Kidney tubule cell (primary cell): ENCODE results near the gene CDC5L.

Experiments
- DNase-seq: peaks from one replicate; pipeline ENCODE4 v3.0.0-alpha.2; 2018; ENCODE audit warnings: low spot score

Gene CDC5L

DNA sequence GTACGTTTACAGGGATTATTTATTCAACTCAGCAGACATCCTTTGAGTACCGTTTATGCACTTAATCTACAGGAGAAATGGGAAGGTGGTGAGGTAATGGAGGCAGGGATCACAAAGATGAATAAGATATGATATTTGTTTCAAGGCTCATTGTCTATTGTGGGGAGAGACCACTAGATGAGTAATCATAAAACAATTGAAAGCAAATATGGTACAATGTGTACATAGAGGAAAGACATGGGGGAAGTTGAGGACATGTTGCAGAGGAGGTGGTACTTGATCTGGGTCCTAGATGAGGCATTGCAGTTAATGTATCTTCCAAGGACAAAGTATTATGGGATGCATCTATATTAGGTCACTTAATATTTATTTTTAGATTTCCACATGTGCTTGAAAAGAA lies 13.7 kb upstream of the CDC5L start:
- DNase-seq: no peak

- DNase-seq: no peak
These were observed 12.4 kb upstream of the CDC5L start for GRCh38 chr6:44375071-44375470.

- no peak for DNase-seq
These were observed 10.0 kb upstream of the CDC5L start for GRCh38 chr6:44377484-44377883.

- no peak for DNase-seq
These were observed 9.5 kb upstream of the CDC5L start for GRCh38 chr6:44377971-44378370.

DNA sequence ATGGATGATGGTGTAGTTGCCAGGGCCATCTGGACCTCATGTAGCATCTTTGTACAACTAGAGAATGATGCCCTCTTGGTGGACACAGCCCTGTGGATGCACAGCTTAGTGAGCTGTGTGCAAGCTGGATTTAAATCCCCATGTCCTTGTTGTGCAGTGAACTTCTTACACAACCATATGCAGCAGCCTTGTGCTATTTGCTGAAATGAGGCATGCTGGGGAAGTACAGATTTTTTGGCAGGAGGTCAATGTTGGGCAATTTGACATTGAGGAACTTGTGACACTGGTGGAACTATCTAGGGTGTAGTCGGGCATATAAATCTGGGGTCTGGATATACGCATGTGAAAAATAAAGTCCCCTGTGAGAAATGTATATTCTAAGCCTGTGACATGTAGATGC lies 5.8 kb upstream of the CDC5L start:
- DNase-seq: no peak

DNA sequence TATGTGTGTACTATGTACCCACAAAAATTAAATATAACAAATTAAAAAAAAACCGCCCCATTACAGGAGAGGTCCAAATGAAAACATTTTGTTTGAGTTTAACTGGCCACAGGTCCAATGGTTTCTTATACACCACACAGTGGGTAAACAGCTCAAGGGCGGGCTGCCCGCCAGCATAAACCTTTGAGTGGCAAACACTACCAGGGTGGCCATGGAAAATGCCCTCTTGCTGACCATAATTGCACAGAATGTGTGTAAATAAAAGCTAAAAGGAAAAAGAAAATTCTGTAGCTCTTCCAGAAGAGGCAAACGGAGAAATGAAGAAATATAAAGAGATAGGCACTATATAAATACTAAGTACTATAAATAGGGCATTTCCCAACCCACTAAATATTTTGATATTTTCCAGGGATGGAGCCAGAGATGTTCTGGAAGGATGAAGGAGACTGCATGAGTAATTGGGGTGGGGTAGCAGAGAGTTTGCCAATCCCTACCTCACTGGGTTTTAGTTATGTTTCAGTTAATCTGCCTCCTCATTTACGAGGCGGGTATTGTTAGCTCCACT lies 1.1 kb upstream of the CDC5L start:
- no peak for DNase-seq

GRCh38 chr6:44386929-44387345 lies 569 bp upstream of the CDC5L start:
- DNase-seq: peak; percentile 4

- DNase-seq: no peak
These were observed 605 bp downstream of the CDC5L start for GRCh38 chr6:44388135-44388487.

GRCh38 chr6:44388887-44389286 lies 1.4 kb downstream of the CDC5L start:
- no peak for DNase-seq

DNA sequence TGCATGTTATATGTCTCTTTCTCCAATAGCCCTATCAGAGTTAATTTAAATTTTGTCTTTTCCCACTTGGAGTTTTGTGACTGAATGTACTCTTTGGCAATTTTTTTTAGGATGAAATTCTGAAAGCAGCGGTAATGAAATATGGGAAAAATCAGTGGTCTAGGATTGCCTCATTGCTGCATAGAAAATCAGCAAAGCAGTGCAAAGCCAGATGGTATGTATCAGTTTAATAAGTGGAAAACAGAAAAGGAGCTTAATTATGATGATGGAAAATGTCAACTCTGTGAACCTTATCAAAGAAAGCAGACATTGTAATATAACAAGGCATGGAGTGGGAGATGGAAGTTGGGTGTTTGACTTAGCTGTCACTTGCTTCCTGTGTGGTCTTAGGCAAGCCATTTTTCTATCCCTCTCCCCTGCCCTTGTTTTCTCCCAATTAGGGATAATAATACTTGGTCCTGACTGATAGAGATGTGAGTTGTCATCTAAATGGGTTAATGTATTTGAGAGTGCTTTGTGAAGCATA lies 2.7 kb downstream of the CDC5L start:
- DNase-seq: no peak

DNA sequence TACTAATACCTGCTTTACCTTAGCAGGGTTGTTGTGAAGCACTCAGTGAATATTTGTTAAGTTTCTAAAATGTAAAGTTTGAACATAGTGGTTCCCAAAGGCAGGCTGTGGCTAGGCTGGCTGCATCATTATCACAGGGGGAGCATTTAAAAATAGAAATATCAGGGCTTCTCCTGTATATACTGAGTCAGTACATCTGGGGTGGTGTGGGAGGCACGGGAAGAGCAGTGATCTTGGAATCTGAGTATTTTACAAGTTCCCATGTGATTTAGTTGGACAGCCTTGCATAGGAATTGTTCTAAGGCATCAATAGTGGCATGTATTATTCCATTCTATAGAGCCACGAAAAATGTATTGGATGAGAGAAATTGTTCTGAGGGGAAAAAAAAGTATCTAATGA lies 8.0 kb downstream of the CDC5L start:
- DNase-seq: no peak

- DNase-seq: no peak
These were observed 9.5 kb downstream of the CDC5L start for GRCh38 chr6:44396968-44397367.

DNA sequence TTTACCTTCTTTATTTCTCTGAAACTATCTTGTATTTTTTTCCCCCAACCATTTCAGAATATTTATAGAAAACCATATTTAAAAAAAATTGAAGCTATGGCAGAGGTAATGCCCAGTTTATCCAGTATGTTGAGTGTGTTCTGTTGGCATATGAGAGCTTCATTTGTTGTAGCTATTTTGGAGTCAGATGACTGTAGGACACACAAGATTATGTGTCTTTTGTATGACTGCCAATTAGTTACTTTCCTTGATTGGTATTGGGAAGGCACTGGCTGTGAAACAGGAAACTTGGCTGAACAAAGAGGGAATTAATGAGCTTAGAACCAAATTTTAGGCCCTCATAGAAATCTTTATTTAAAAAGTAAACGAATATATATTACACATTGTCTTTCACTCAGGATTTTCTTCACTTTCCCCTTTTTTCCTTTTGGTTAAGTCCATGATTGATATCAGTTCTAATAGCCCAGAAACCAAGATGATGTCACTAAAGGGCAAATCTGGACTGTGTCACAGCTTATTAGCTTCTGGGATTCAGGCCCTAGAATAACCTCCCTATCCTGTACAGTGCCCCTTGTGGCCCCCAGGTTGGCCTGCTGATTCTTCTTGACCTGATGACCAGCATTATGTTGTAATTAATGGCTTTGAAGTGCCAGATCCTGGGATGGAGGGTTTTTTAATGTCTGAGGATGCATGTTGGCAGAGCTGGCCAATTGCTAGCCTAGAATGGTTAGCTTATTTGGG lies 10.1 kb downstream of the CDC5L start:
- no peak for DNase-seq

DNA sequence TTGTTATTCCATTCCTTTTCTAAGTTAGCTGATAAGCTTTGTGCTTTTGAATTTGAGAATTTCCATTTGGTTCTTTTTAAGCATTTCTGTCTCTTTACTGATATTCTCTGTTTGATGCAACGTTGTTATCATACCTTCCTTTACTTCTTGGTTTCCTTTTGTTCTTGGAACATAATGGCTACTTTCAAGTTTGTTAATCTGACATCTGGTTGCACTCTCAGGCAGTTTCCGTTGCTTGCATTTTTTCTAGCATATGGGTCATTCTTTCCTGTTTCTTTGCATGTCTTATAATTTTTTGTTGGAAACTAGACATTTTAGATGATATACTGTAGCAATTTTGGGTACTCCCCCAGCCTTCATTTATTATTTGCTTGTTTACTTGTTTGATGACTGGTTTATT lies 12.5 kb downstream of the CDC5L start:
- no peak for DNase-seq

GRCh38 chr6:44400572-44400971 lies 13.1 kb downstream of the CDC5L start:
- no peak for DNase-seq

GRCh38 chr6:44401138-44401537 lies 13.6 kb downstream of the CDC5L start:
- no peak for DNase-seq

DNA sequence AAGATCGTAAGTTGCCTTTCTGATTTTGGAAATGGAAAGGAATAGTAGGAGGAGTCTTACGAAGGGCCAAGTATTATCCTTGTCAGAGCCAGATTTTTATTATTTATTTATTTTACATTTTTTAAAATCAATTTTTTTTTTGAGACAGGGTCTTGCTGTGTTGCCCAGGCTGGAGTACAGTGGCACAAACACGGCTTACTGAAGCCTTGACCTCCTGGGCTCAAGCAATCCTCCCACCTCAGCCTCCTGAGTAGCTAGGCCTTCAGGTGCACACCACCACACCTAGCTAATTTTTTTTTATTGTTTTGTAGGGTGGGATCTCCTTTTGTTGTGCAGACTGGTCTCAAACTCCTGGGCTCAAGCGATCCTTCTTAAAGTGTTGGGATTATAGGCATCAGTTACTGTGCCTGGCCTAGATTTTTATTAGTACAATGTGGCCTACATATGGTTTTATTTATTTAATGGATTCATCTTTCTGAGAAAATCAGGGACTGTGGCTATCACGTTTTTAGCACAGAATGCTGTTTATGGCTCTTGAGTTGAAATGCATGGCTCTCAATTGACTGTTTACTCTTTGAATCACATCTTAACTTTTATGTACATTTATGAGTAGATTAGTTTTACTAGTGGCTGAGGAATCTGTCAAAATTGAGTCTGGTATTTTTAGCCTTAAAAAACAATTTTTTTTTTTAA lies 16.7 kb downstream of the CDC5L start:
- no peak for DNase-seq

- DNase-seq: no peak
These were observed 17.2 kb downstream of the CDC5L start for GRCh38 chr6:44404715-44405099.

DNA sequence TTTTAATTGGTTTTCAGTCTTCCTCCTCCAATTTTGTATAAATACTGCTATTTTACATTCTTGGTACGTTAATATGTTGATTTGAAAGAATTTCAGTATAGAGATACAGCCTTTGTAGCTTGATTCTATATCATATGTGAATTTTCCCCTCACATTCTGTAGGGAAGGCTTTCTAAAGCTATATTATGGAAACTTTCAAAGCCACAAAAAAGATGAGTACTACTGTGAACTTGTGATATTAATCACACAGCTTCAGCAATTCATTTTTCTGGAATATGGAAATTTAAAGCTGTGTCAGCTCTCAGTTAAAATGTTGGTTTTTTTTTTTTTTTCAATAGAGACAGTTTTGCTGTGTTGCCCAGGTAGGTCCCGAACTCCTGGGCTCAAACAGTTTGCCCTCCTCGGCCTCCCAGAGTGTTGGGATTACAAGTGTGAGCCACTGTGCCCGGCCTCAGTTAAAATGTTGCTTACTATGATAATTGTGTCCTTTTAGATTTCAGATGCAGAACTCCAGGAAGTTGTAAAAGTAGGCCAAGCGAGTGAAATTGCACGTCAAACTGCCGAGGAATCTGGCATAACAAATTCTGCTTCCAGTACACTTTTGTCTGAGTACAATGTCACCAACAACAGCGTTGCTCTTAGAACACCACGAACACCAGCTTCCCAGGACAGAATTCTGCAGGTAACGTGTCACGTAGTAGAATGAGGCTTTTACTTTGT lies 20.6 kb downstream of the CDC5L start:
- DNase-seq: no peak

DNA sequence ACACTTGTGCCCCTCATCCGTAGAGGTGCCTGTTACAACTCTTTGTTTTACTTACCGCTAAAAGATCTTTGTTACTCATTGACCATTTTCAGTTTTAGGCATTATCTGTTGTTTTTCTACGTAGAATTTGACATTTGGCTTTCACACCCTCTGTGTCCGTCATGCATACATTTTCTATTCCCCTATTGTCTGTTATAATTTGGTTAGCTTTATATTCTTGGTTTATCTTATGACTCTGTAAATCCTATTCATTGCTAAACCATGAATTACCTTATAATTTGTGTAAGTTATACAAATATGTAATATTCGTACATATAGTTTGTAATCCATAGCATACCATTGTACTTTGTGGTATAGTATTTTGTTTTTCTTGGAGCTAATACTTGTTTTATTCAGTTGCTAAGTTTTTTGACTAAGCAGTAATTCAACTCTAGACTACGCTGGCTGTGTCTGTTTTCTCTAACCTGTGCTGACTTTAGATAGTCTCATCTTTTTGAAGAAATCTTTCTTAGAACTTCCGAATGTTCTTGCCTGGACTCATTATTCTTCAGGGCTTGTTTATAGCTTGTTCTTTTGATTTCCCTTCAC lies 21.8 kb downstream of the CDC5L start:
- no peak for DNase-seq

DNA sequence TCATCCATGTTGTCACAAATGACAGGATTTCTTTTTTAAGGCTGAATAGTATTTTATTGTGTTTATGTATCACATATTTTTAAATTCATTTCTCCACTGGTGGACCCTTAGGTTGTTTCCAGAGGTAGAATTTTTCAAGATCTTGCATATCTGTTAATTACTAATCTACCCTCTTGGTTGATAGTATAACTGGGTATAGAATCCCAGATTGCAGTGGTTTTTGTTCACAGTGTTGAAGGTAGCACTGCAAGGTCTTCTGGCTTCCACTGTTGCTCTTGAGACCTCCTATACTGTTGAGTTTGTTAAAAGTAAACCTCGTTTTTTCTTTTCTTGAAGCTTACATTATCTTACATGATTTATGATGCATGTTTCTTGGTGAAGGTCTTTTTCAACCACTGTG lies 22.9 kb downstream of the CDC5L start:
- DNase-seq: no peak

DNA sequence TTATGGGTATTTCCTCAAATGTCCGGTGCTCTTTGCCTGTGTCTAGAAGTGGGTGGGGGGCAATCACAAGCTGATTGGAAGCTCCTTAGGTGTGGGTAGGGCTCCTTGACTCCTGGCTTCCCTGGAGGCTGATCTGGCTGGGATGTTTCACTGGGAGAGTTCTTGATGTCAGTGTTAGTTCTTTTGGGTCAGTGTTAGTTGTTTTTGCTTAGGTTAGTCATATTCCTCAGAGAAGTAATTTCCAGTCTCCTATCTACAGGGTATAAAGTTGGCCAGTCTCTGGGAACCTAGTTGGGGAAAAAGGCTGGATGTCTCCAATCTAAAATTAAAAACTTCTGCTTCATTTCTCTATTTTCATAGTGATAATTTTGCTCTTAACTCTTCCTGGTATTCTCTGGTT lies 23.6 kb downstream of the CDC5L start:
- no peak for DNase-seq
